Measurements from ENCODE around the gene TRRAP.
"Not testable (repeated sequence)": the region's sequence is repeated elsewhere in the genome, so short reads cannot be mapped to it uniquely, and the experiment has no call there.

TRRAP gene

DNA sequence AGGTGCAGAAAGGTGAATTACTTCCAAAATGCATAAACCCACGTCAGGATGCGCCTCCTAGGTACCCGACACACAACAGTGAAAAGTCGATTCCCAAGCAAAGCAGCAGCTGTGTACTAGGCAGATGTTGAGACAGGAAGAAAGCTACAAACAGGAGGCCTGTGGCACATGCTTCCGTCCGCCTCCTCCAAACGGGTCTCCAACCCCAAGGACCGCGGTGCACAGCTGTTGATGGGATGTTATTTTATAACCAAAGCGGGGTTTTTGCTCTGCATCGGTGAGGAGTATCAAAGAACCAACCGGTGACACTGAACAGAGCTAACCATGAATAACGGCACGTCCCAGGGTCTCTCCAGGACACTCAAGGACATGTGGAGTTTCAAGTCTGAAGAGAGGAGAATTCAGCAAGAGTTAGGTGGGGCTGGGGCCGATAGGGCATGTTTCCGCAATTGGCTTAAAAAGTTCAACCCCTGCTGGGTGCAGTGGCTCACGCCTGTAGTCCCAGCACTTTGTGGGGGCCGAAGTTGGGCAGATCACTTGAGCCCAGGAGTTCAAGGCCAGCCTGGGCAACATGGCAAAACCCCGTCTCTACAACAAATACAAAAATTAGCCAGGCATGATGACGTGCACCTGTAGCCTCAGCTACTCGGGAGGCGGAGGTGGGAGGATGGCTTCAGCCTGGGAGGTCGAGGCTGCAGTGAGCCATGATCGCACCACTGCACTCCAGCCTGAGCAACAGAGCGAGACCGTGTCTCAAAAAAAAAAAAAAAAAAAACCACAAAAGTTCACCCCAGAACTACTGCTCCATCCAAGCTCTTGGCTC, 157.6 kb downstream of the TRRAP start:
- DNase-seq, result no peak

DNA sequence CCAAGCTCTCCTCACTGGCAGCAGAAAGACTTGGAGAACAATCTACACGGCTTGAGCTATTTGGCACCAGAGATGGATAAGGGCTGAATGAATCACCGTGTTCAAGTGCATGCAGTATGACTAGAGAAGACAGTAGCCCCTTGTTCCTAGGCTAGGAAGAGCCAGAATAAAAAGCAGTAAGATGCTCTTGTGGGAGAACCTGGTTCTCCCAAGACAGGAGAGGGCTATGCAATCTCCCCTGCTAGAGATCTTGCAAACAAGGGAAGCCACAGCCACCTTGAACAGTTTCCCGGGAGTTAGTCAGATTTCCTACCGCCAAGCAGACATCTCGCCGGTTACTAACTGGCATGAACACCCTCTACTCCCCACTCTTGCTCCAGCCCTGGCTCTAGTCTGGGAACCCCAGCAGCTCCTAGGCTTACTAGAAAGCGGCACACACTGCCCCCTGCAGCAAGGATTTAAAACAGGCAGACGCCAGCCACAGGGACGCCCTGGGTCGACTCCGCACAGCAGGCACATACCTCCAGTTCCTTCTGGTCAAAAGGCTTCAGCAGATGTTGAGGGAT, 158.3 kb downstream of the TRRAP start:
- DNase-seq, result no peak

DNA sequence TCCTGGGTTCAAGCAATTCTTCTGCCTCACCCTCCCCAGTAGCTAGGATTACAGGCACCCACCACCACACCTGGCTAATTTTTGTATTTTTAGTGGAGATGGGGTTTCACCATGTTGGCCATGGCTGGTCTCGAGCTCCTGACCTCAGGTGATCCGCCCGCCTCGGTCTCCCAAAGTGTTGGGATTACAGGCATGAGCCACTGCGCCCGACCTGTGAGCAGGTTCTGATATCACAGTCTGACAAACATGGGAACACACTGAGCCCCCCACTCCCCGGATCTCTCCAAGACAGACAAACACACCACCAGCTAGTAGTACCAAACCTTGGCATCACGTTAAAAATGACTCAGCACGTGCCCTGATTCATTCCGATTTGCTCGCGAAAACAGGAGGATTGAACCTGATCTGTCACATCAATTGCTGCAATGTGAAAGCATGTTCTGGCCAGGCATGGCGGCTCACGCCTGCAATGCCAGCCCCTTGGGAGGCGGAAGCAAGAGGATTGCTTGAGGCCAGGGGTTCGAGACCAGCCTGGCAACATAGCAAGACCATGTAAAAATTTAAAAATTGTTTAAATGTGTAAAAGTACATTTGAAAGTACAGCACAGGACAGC, 159.1 kb downstream of the TRRAP start:
- no peak for DNase-seq

DNA sequence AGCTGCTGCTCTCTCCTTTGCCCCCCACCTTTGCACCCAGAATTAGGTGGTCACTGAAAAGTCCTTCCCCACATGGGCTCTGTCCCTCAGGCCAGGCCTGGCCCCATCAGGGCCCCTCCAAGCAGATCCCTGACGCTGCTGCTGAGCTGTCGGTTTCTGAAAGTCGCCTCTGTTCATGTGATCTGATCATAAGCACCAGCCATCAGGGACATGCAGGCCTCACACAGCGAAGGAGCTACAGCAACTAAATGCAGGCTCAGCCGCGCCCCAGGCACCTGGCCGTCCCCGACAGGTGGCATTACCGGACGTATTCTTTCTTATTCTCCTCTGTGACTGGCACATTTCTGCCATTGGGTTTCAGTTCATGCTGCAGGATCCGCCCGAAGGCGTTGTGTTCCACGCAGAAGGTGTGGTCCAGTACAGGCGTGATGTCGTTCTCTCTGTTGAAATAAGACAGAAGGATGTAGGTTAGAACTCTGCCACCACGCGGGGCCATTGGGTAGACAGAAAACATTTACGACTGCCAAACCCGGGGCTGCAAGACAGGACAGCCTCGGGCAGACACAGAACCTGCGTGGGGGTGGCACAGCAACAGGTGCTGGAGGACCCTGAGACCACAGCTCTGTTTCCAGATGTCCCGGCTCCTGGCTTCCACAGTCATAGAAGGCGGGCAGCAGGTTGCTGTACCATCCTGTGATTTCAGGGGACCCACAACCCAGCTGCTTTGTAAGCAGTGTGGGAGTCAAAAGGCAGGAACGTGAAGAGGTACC, 159.9 kb downstream of the TRRAP start:
- no peak for DNase-seq

DNA sequence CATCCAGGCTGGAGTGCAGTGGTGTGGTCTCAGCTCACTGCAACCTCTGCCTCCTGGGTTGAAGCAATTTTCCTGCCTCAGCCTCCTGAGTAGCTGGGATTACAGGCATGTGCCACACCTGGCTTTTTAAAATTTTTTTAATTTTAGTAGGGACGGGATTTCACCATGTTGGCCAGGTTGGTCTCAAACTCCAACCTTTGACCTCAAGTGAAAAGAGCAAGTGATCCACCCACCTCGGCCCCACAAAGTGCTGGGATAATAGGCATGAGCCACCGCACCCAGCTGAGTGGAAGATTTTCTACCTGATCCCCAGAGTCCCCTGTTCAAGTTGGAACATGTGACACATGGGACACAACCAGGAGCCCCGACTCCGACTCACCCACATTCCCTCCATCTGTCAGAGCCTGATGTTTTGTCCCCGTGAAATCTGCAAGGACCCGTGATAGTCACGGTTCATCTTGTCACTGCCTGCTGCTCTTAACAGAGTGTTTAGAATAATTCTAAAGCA, 161.1 kb downstream of the TRRAP start:
- no peak for DNase-seq

DNA sequence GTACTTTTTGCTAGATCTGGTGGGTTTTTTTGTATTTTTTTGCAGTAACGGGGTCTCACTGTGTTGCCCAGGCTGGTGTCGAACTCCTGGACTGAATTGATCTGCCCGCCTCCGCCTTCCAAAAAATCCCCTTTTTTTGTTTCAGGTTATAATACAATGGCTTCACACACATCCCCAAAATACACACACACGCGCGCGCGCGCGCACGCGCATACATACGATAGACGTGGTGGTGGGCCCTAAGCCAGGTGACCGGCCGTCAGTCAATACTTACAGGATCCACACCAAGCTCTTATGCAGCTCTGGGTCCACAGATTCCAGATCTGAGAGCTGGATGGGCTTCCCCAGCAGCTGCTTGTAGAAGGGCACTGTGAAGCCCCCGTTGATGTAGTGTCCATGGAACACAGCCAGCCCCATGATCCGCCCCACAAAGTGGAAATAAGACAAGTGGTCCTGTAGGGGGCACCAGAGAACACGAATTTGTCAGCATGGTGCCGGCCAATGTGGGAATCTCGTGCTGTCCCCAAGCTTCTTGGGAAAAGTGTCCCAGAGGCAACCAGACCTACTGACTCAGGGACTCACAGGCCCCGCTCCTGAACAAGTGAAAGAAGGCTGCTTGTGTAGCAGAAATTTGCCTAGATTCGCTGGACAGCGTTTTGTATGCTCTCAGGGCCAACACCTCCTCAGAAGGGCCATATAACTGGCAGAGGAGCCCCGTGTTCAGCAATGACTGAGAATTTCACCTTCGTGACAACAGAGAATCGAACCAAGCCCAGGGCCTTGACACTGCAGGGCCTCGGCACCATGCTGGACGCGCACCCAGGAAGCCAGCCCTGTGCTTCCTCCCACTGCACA, 162.0 kb downstream of the TRRAP start:
- peak; percentile 77 for DNase-seq

DNA sequence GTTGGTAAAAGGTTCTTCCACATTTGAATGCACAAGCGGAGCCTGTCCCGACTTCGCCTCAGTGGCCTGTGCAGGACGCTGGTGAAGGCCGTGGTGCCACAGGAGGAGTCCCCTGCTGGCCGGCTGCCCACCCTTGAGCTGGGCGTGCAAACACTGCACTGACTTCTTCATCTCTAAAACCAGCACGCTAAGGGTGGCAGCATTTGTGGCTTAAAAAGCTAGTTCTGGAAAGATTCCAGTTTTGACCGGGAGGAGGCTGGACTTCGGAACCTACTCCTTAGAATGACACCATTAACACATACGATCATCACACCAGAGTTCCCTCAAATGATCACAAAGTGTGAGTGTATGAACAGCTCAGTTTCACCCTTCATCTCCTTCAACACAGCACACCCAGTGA, 163.2 kb downstream of the TRRAP start:
- DNase-seq, result no peak

DNA sequence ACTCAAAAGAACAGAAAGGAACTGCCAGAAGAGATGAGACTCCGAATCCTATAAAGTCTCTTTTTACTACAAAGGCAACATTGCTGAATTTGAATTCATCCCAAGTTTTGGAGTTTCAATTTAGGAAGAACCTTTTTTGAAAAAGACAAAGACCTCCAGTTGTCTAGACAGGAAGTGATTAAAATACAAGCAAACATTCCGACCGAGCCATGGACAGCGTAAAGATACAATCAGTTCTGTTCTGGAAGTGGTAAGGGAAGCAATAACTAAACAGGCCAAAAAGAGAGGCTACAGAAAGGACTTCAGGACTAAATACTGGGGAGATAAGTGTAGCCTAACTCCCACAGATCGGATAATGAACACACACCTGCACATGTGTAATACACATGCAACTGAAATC, 164.6 kb downstream of the TRRAP start:
- no peak for DNase-seq

DNA sequence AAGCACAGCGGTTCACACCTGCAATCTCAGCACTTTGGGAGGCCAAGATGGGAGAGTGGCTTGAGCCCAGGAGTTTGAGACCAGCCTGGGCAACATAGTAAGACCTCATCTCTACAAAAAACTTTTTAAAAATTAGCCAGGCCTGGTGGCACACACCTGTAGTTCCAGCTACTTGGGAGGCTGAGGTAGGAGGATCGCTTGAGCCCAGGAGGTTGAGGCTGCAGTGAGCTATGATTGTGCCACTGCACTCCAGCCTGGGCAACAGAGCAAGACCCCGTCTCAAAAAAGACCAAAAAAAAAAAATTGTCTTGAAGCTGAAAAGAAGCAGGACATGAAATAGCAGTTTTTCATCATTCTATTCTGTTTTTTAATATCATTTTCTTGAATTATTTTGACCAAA, 166.5 kb downstream of the TRRAP start:
- not testable (repeated sequence) for DNase-seq

DNA sequence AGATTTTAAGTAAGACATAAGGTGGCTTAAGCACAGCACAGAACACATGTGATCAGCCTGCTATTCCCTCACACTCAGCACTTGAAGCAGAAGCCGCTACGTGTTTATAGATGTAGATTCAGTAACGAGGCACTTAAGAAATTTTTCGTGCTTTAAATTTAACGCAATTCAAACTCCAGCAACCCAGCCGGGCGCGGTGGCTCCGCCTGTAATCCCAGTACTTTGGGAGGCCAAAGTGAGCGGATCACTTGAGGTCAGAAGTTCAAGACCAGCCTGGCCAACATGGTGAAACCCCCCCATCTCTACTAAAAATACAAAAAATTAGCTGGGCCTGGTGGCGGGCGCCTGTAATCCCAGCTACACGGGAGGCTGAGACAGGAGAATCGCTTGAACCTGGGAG, 167.9 kb downstream of the TRRAP start:
- DNase-seq, result peak; percentile 4

DNA sequence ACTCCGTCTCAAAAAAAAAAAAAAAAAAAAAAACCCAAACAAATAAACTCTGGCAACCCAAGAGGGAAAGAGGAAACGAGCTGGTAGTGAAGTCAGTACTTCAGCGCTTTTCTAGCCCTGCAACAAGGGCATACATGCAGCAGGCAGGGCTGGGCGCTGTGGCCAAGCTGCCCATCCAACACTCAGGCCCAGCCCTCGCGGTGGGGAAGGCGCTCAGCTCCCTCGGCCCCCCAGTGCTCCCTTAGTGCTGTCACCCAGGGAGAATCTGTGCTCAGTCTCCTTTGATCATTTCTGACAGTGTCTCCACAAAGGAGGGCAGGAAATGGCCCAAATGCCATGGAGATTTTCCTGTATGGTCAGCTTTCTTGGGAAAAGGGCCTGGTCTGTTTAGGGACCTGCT, 168.4 kb downstream of the TRRAP start:
- no peak for DNase-seq

DNA sequence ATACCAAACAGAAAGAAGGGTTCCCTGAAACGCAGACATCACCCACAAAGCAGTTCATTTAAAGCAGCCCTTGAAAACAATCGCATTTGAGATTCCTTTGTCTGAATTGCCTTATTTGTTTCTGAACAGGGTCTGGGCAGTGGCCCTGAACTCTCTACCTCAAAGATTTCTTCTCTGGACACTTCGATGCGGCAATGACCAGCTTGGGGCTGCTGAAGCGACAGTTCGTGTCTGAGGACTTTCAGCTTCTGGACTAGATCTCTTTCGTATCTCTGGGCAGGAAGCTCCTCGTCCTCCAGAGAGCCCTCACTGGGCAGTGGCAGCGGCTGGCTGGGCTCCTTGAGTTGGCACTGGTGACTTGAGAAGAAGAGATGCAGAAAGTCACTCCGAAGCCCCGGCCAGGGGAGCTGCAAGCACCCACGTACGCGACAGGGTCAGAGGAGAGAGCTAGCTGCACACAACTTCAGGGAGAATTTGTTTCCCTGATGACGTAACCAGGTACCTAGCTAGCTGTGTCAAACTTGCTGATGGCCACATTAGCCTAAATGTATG, 169.3 kb downstream of the TRRAP start:
- DNase-seq, result no peak

DNA sequence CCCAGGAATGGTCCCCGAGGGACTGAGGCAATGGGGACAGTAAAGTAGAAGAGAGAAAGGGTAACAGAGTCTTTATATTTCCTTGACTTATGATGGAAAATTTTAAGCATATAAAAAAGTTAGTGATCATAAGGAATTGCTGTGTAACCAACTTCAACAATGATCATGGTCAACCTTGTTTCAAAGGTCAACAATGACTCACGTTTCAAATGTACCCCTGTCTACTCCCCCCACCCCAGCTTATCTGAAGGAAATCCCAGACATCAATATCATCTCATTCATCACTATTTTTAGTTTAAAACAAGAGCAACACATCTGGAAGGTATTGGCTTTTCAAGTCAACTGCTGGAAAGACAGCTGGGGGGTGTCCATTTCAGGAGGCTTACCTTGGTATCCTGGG, 172.6 kb downstream of the TRRAP start:
- no peak for DNase-seq

DNA sequence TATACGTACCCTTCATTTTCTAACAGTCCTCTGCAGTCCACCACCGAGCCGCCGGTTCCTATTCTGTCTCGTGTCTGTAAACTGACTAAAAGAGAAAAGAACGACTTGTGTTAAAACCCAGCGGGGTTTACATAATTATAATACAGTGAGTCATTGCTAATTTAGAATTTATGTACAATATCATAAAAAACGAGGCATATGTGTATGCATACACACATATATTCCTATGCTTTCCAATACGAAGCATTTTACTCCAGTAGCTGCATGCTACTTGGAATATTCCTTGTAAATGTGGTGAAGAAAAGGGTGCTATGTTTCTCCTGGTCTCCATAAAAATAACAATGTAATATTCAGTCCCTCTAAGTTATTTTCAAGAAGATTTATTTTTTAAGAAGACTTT, 176.4 kb downstream of the TRRAP start:
- no peak for DNase-seq

DNA sequence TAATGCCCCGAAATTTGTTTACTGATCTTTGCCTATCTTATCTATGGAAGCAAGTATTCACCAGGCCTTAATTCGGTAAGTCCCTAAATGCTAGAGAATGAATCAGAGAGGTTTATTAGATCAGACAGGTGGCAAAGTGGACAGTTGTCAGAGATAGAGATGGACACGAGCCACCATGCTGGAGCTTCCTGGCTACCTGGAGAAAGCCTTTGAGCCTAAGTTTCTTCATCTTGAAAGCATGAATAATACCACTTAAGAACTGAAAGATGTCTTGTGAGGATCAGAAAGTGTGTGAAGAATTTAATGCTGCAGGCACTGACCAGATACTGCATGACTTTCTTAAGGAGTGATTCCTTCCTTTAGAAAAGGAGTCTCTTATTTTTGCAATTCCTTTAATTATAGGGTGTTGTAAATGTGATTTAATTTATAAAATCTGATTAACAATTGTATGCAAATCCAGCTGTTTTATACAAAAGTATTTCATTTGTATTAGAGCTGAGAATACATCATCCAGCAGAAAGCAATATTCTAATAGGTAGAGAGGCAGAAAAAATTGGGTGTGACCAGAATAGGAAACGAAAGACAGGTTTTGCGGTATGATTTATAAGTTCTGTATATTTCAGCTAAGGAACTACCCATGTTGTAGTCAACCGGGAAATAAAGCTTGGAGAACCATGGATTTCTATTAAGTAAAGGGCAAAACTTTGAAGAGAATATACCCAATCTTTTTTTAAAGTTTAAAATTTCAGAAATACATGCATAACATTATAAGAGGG, 182.9 kb downstream of the TRRAP start:
- DNase-seq, result no peak
